IPS-11a (cell line): ENCODE results near the gene SLC6A9.

Experiments
- H3K4me3 ChIP-seq: one replicate; pipeline ENCODE4 v1.5.1; 2013; ENCODE audit warnings: low read depth, low read length, control low read depth

Gene SLC6A9

DNA sequence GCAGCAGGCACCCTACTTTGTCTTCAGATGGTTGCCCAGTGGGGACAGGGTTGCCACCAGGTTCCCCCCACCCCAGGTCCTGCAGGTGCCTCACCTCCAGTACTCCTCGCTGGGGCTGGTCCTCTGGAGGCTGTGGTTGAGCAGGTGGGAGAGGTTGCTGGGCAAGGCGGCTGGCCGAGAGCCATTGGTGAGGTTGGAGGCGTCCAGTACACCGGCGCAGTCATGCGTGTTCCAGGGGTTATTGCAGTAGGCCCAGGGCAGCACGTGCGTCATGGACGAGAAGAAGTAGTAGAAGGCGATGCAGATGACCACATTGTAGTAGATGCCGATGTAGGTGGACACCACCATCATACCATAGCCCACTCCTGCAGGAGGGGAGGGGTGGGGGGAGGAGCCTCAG lies 23.0 kb downstream of the SLC6A9 start:
- no peak overlapping the region for H3K4me3 ChIP-seq

DNA sequence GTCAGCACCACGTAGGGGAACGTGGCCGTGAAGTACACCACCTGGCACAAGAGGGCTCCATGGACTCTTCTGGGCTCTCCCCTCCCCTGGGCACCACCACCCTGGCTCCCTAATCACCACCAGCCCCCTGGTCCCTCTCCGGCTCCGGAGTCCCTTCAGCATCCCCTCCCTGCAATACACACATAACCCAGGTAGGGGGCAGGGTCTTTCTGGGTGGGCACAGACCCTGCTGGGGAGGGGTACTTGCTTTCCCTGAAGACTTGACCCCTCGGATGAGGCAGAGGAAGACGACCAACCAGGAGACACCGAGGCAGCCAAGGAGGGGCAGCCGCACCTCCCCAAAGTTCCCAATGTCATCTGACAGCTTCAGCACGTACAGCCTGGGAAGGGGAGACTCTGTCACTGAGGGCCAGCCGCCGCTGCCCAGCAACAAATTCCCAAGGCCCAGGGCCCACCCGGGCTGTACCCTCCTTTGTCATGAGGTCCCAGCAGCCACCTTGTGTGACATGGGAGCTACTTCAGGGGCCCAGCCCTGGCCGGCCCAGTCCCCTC lies 28.6 kb downstream of the SLC6A9 start:
- H3K4me3 ChIP-seq = no peak overlapping the region

DNA sequence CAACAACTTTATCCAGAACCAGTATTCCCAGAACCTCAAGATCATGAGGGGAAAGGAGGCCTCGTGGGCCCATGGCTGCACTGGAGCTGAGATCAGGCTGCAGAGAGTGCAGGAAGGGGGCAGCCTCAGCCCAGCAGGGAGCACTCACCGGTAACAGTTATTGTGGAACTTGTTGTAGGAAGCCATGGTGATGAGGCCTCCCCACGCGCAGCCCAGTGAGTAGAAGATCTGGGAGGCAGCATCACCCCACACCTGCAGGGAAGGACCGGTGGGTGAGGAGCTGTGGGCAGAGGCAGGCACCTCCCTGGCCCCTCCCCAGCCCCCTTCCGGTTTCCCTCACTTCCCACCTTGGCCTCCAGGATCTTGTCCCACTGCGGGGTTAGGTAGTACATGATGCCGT lies 29.1 kb downstream of the SLC6A9 start:
- no peak overlapping the region for H3K4me3 ChIP-seq

DNA sequence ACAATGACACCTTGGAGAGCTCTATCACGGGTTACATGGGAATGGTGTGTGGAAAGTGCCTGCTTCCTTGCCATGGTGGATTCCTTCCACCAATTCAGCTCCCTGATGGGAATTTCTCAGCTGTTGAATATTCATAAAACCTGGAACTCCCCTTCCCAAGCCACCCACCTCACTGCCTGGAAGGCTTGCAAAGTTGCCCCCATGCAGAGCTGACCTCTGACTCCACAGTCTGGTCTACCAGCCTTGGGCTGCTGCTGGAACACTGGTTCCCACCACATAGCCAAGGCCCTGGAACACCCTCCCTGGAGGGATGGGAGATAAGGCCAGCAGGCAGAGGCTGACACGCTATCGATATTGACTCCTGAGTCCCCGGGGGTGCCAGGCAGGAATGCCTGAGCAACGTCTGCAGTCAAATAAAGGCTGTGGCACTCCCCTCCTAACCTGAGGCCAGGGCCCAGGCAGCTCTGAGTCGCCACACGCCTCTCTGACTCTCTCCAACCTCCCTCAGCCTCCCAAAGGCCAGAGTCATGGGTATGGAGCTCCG lies 31.1 kb downstream of the SLC6A9 start:
- no peak overlapping the region for H3K4me3 ChIP-seq

DNA sequence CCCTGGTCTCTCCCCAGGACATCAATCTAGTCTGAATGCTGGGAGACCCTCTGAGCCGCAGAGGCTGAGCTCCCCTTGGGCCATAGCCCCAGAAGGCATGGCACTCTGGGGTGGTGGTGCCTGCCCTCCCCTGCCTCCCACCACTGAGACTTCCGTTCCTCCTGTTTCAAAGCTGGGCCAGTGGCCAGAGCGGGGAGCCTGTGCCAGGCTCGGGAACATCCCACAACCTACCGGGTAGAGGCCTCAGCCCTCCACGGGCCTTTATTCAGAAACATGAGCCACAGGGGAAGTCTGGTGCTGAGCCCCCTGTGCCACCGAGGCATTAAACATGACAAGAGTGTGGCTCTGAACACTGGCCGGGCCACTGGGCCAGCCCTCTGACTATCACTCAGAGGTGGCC lies 31.8 kb downstream of the SLC6A9 start:
- no peak overlapping the region for H3K4me3 ChIP-seq

DNA sequence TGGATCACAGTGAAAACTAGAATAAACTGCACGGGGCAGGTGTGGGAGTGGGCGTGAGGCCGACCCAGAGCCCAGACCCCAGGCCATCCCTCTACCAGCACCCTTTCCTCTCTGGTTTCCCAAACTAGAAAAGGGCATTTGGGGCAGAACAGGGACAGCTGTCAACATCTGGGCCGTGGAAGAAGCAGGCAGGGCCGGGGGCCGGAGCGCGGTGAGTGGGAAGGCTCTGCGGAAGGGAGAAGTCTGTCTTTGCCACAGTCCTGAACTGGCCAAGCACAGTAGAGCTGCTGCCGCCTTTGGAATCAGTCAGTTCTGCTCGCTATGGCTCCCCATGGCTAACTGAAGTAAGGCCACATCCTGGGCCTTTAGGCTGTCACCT lies 33.3 kb downstream of the SLC6A9 start:
- no peak overlapping the region for H3K4me3 ChIP-seq

DNA sequence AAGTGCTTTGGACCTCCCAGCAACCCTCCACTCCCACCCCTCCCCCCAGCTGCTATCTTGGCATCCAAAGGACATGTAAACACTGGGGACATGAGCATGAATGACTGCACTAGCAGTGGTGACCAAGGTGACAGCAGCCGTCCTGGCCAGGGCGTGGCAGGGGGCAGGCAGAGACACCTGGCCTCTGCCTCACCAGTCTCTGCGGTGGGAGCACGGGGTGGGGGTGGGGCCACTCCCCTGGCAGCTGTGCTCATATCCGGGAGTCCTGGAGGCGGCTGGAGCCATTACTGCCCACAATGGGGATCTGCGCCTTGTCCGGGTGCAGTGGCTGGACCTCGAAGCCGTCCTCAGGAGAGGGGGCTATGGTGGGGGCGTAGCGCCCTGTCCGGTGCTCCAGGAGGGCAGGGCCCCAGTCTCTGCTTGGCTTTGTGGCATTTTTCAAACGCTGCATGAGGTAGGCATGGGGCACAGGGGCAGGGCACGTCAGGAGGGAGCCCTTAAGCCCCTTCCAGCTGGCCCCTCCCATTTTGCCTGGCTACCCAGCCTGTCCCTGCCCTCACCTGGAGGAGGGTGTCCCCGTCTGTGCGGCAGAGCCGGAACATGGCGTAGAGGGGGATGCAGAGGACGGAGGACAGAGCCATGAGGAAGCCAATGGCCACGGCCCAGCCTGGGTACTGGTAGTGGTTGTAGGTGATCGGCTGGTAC lies 33.8 kb downstream of the SLC6A9 start:
- H3K4me3 ChIP-seq = no peak overlapping the region

DNA sequence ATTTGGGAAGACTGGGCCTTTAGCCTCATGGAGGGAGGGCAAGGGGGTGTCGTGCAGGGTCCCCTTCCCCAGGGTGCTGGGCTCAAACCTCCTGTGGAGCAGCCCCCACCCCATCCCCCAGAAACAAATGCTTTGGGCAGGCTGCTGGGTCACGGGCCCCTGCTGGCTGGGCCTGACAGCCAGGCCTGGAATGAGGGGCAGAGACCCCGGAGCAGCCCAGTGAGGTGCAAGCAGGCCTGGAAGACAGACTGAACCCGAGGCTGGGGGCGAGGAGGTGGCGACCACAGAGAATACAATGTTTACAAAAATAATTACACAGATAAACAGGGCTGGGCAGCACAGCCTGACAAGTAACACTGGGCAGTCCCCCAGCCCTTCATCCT lies 34.5 kb downstream of the SLC6A9 start:
- H3K4me3 ChIP-seq = no peak overlapping the region

DNA sequence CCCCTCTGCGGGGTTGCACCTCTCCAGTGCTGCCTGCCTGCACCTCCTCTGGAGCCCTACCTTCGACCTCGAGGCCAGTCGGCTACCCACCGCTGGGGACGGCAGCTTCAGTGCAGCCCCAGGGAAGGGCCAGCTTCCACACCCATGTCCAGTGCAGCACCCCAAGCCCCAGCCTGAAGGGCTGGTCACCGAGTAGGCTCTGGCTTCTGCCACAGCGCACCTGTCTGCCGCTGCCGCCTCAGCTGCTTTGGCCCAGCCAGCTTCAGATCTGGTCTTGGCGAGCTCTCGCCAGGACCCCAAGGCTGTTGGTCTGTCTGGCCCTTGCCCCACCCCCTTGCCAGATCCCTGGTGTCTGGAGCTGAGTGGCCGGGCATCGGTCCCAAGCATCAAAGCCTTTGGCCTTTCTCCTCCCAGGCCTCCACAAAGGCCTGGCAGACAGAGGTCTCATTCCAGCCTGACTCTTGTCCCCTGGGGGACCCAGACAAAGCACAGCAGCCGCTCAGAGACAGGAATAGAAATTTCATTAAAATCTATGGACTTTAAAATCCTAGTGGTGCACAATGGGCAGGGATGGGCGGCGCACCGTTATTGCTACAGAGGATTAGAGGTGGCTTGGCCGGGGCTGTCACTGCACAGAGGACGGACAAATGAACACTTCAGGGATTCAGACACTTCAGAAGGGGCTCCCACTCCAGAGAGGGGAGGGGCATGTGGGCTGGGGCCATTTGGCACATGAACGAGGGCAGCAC lies 35.1 kb downstream of the SLC6A9 start:
- H3K4me3 ChIP-seq = no peak overlapping the region

DNA sequence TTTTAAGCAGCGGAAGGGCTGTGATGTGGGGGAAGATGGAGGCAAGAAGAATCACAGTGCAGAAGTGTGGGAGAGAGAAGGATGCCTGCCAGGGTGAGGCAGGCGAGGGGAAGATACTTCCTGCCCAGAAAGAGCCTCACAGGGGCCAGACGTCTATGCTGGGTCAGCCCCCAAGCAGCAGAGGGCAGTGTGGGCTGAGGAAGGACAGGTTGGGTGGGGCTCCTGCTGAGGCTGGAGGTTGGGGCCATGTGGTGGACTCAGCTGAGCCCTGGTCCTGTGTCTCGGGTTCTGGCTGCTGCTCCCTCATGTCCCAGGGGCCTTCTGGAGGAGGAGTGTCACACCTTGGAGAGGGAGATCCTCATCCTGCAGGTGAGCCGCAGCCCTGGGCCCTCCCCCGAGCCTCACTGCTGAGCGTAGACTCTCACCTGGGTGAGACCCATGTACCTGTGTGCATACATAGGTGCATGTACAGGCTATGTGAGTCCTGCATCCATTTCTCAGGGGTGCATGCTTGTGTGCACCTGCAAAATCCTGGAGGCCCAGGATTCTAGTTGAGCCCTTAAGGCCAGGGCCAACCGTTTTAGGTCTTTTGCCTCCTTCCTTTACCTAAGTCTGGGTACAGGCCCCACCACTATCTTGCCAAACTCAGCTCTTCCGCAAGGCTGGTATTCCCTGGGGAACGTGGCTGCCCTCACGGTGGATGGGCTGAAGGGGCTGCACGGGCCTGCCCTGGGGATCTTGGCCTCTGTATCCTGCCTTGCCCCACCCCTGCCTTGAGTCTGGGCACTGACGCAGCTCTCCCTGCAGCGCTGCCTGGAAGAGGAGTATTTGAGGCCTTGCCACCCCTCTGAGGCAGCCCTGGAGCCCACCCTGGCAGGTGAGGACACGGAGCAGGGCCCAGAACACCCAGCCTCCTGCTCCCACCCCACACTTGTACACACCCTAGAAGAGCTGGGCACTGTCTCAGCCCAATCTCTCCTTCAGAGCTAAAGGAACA lies 36.2 kb downstream of the SLC6A9 start:
- no peak overlapping the region for H3K4me3 ChIP-seq

DNA sequence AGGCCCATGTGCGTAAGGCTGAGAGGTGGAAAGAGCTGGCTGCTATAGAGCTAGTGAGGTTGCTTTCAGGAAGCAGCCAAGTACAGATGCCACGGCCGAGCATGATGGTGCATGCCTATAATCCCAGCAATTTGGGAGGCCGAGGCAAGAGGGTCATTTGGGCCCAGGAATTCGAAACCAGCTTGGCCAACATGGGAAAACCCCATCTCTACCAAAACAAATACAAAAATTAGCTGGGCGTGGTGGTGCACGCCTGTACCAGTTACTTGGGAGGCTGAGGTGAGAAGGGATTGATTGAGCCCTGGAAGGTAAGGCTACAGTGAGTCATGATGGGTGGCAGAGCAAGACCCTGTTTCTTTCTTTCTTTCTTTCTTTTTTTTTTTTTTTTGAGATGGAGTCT lies 37.2 kb downstream of the SLC6A9 start:
- H3K4me3 ChIP-seq = no peak overlapping the region

DNA sequence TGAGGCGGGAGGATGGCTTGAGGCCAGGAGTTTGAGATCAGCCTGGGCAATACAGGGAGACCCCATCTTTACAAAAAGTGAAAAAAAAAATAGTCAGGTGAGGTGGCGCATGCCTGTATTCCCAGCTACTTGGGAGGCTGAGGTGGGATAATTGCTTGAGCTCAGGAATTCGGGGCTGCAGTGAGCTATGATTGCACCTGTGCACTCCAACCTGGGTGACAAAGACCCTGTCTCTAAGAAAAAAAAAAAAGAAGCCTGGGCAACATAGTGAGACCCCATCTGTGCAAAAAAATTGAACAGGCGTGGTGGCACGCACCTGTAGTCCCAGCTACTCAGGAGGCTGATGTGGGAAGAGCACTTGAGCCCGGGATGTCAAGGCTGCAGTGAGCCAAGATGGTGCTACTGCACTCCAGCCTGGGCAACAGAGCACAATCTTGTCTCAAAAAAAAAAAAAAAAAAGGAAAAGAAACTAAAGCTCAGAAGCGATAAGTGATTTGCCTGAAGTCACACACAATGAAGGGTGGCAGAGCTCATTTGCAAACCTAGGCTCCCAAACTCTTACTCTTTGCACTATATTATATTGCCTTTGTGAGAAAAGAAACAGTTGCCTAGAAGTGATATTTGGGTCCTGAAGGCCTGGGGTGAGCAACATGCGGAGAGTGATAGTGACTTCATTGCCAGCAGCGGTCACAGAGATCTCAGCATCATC lies 37.9 kb downstream of the SLC6A9 start:
- no peak overlapping the region for H3K4me3 ChIP-seq

DNA sequence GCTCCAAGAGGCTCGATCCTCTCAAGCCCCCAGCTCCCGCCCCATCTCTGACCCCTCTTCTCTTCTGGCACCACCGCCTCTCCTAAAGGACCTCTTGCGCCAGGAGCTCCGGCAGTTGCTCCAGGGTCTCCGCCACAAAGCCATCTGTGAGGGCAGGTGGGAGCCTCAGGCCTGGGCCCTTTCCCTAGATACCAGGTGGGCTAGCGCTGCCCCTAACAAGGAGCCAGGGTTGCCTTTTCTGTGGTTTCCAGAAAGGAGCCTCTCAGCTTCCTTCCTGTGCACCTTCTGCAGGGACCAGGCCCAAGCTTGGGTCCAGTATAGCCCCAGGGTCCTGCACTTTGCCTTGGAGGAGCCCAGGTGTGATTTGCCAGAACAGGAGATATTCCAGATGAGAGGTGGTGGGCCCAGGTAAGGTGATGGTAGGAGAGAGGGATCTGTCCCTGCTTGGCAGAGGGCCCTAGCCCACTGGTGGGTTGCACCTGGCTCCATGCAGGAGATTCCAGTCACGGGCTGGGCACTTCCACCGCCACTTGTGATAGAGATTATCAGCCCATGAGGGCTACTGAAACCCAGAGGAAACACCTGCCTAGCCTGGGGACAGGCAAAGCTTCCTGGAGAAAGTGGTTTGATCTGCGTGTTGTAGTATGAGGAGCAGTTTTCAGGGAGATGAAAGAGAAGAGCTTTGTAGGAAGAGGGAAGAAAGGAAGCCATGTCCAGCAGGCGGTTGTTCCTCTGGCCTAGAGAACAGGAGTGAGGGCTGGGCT lies 38.8 kb downstream of the SLC6A9 start:
- peak overlapping the region; percentile 58 for H3K4me3 ChIP-seq

DNA sequence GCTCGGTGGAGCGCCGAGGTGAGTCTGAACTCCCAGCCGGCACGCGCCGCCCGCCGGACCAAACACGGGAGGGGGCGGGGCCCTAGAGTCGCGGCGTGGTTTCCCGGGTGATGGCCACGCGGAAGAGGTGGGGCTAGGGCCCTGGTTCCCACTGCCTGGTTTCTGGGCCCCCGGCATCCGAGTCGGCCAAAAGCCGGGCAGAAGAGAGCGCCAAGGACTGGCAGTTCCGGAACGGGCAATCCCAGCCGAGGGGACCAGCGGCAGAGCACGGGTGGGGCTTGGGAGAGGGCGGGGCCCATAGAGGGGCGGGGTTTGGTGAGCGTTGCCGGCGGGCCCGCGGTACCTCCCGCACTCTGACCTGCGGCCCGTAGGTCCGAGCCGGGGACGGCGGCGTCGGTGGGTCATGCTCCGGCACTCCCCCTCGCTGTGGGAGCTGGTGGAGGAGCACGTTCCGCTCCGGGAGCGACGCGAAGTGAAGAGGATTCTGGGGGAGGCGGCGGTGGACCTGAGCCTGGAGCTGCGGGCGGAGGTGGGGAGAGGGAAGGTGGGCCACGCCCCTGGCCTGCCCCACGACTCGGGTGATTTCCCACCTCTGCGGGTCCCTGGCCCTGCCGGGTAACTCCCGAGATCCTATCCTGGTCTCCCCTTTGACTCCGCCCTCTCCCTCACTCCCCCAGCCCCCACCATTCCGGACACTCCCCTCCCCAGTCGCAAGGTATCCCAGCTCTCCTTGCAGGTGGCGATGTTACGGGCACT lies 39.6 kb downstream of the SLC6A9 start, which contains the start of gene CCDC24:
Gene CCDC24 (plus strand): TSS at position 124 of the 756 bp plus-strand sequence. CDS start 280 bp downstream, at position 404.
- H3K4me3 ChIP-seq = peak within 1 kb of the TSS; percentile 58

DNA sequence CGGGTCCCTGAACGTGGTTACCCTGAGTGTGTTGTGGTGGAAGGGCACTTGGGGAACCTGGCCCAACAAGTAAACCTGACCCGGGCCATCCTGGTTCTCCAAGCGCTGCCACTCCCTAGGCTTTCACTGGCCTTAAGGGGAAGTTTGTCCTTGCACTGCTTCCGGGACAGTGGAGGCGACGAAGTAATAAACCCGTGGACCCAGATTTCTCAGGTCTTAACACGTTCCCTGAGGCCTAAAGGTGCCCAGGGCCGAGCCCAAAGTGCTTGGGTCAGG lies 40.1 kb downstream of the SLC6A9 start:
- H3K4me3 ChIP-seq = peak overlapping the region; percentile 58

DNA sequence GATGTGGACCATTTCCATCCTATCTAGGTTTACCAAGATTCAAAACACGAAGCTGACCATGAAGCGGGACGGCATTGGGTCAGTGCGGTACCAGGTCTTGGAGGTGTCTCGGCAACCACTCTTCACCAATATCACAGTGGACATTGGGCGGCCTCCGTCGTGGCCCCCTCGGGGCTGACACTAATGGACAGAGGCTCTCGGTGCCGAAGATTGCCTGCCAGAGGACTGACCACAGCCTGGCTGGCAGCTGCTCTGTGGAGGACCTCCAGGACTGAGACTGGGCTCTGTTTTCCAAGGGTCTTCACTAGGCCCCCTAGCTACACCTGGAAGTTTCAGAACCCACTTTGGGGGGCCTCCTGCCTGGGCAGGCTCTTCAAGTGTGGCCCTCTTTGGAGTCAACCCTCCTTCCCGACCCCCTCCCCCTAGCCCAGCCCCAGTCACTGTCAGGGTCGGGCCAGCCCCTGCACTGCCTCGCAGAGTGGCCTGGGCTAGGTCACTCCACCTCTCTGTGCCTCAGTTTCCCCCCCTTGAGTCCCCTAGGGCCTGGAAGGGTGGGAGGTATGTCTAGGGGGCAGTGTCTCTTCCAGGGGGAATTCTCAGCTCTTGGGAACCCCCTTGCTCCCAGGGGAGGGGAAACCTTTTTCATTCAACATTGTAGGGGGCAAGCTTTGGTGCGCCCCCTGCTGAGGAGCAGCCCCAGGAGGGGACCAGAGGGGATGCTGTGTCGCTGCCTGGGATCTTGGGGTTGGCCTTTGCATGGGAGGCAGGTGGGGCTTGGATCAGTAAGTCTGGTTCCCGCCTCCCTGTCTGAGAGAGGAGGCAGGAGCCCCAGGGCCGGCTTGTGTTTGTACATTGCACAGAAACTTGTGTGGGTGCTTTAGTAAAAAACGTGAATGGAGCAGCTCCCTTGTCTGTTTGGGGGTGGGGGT lies 40.7 kb downstream of the SLC6A9 start:
- peak overlapping the region; percentile 58 for H3K4me3 ChIP-seq

DNA sequence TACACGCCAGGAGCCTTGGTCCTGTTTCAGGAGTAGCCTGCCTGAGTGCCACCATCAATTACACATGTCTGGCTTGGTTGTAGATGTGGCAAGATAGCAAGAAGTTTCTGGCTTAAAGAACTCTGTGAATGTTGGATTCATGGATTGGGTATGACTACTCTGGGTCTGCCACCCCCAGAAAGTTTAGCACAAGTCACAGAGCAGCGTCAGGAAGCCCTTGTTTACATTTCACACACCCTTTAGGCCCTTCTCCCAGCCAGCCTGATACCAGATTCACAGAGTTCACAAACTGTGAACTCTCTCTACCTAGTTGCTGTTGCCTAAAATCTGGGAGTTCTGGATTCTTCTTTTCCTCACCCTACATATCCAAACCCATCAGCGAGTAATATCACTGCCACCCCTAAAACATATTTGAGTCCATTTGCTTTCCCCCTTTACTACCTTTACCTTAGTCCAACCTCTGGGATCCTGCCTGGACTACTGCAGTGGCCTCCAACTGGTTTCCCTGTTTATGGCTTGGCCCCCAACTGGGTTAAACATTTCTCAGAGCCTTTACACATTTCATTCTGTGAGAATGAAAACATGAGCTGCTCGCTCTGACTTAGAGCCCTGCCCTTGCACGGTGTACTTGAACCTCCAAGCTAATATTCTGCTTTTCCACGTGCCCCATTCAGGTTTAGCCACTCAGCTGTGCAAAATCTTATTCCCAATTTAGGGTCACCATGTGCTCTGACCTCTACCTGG lies 43.9 kb downstream of the SLC6A9 start:
- H3K4me3 ChIP-seq = no peak overlapping the region
